HepG2 (cell line): ENCODE measurements around the gene SYVN1. TPM values are rescaled to one million over a fixed set of nuclear protein-coding genes. Genes with fewer than 3 reads are reported as not detected.
A peak's percentile ranks its signal among the peaks of the same experiment; 100 is the strongest.

ENCODE experiments used
- ATF6 ChIP-seq: sonication (generic); formaldehyde crosslinking; conservative IDR thresholded peaks from 2 replicates; pipeline ENCODE4 v1.4.0; 2020; ENCODE audit warnings: missing genetic modification reagents
- ETV5 ChIP-seq: IDR thresholded peaks from 2 replicates; pipeline ENCODE4 v1.6.1; 2018; ENCODE audit warnings: missing biosample characterization, missing genetic modification reagents, inconsistent platforms, borderline replicate concordance
- NRL ChIP-seq: sonication (generic); formaldehyde crosslinking; IDR thresholded peaks from 2 replicates; pipeline ENCODE4 v1.5.0; 2020; ENCODE audit warnings: missing genetic modification reagents, mild to moderate bottlenecking, moderate library complexity, borderline replicate concordance
- POGK ChIP-seq: sonication (generic); formaldehyde crosslinking; conservative IDR thresholded peaks from 2 replicates; pipeline ENCODE4 v1.8.0; 2022; ENCODE audit warnings: mild to moderate bottlenecking, moderate library complexity, missing genetic modification reagents
- SALL2 ChIP-seq: sonication (generic); formaldehyde crosslinking; IDR thresholded peaks from 2 replicates; pipeline ENCODE4 v1.8.1; 2023; ENCODE audit warnings: mild to moderate bottlenecking, missing genetic modification reagents, inconsistent platforms
- STAT6 ChIP-seq: sonication (generic); formaldehyde crosslinking; IDR thresholded peaks from 2 replicates; pipeline ENCODE4 v1.4.0; 2020; ENCODE audit warnings: missing genetic modification reagents, mild to moderate bottlenecking, borderline replicate concordance
- TFE3 ChIP-seq: IDR thresholded peaks from 2 replicates; pipeline ENCODE4 v1.6.1; 2016
- TMF1 ChIP-seq: sonication (generic); formaldehyde crosslinking; IDR thresholded peaks from 2 replicates; pipeline ENCODE4 v1.8.1; 2022; ENCODE audit warnings: low read depth, missing genetic modification reagents
- ZNF142 ChIP-seq: sonication (generic); formaldehyde crosslinking; IDR thresholded peaks from 2 replicates; pipeline ENCODE4 v1.4.0; 2020; ENCODE audit warnings: missing genetic modification reagents
- ZNF326 ChIP-seq: sonication (generic); formaldehyde crosslinking; IDR thresholded peaks from 2 replicates; pipeline ENCODE4 v1.4.0; 2020; ENCODE audit warnings: missing genetic modification reagents, borderline replicate concordance
- ZNF597 ChIP-seq: sonication (generic); formaldehyde crosslinking; IDR thresholded peaks from 2 replicates; pipeline ENCODE4 v1.5.0; 2020; ENCODE audit warnings: missing genetic modification reagents
- ZNF598 ChIP-seq: sonication (generic); formaldehyde crosslinking; IDR thresholded peaks from 2 replicates; pipeline ENCODE4 v1.5.1; 2020; ENCODE audit warnings: mild to moderate bottlenecking, missing genetic modification reagents, borderline replicate concordance
- polyA plus RNA-seq, 8 experiments: library from polyadenylated mRNA; depleted of rRNA in 3 of 8; stranded (reverse) in 7 of 8; unstranded in 1 of 8; fragments of >200 nt; fragmentation: Illumina TruSeq in 4 of 8; extraction: Trizol in 4 of 8; gene quantifications; 2 replicates each; pipeline versions ENCODE4 v1.2.1 to v1.2.3, GENCODE V29; 2011 to 2016; ENCODE audit warnings: low read depth in 4 of 8, missing spikeins in 1 of 8, mixed read lengths in 1 of 8; ENCODE audit not compliant: insufficient read depth in 1 of 8
- total RNA-seq, 5 experiments: library from RNA; depleted of rRNA; stranded (reverse); fragments of >200 nt; fragmentation: Illumina TruSeq; extraction: Trizol; gene quantifications; 2 replicates each; pipeline ENCODE4 v1.2.3, GENCODE V29; 2016; ENCODE audit warnings: low read depth in 1 of 5

Gene SYVN1
- total and polyA plus RNA-seq, 2 of the 13 experiments (the other 11 are each of a cell fraction or from before 2014, with no cell fraction given), result 10.3 to 22.5 TPM

- no peak for TF ChIP-seq ZNF142 (CRISPR knock-in tag)
- TF ChIP-seq ZNF326 (CRISPR knock-in tag), result no peak
- peak; percentile 67 for TF ChIP-seq SALL2 (CRISPR knock-in tag)
- no peak; the same call in 1 of the 2 replicates for TF ChIP-seq NRL (CRISPR knock-in tag)
- TF ChIP-seq ETV5, result peak; percentile 86
- TF ChIP-seq ATF6 (CRISPR knock-in tag), result no peak
- 0 out of 2 replicates have a peak, but pooled peaks have one; percentile 58 for TF ChIP-seq STAT6
- TF ChIP-seq POGK (CRISPR knock-in tag), result peak; percentile 74
- no peak for TF ChIP-seq TMF1 (CRISPR knock-in tag)
- TF ChIP-seq TFE3 (CRISPR knock-in tag), result peak; percentile 37; the same call in 1 of the 2 replicates
- no peak for TF ChIP-seq ZNF597 (CRISPR knock-in tag)
- TF ChIP-seq ZNF598, result peak; percentile 72; the same call in 1 of the 2 replicates
These were observed at the start of gene SYVN1 (continued) for GRCh38 chr11:65134240-65134951.
